ENCODE measurements around the gene PDZD11.
"Not testable (repeated sequence)": the region's sequence is repeated elsewhere in the genome, so short reads cannot be mapped to it uniquely, and the experiment has no call there.

PDZD11 gene

GRCh38 chrX:70289793-70290770 lies at the start of gene PDZD11, which contains the start of gene KIF4A:
TSS of gene PDZD11 (minus strand) at chrX:70289927. CDS start at chrX:70289341, 586 bp downstream.
TSS of gene KIF4A (plus strand) at chrX:70290104. CDS start at chrX:70290459, 355 bp downstream.
- peak; percentile 70 for DNase-seq (ENCODE audit: low spot score)

GRCh38 chrX:70338290-70338689 lies 48.6 kb upstream of the PDZD11 start:
- DNase-seq (ENCODE audit: low spot score), result no peak

- no peak for DNase-seq (ENCODE audit: low spot score)
Measured at GRCh38 chrX:70336767-70337166, 47.0 kb upstream of the PDZD11 start.

GRCh38 chrX:70332600-70332999 lies 42.9 kb upstream of the PDZD11 start:
- peak; percentile 0 for DNase-seq (ENCODE audit: low spot score)

- no peak for DNase-seq (ENCODE audit: low spot score)
Measured at GRCh38 chrX:70331161-70331560, 41.4 kb upstream of the PDZD11 start.

- DNase-seq (ENCODE audit: low spot score), result no peak
Measured at GRCh38 chrX:70324326-70324725, 34.6 kb upstream of the PDZD11 start.

GRCh38 chrX:70323628-70324027 lies 33.9 kb upstream of the PDZD11 start:
- DNase-seq (ENCODE audit: low spot score), result not testable (repeated sequence)

GRCh38 chrX:70322784-70323183 lies 33.1 kb upstream of the PDZD11 start:
- DNase-seq (ENCODE audit: low spot score), result no peak

GRCh38 chrX:70313503-70313902 lies 23.8 kb upstream of the PDZD11 start:
- DNase-seq (ENCODE audit: low spot score), result no peak

- DNase-seq (ENCODE audit: low spot score), result no peak
Measured at GRCh38 chrX:70301716-70302115, 12.0 kb upstream of the PDZD11 start.

GRCh38 chrX:70293621-70294020 lies 3.9 kb upstream of the PDZD11 start:
- no peak for DNase-seq (ENCODE audit: low spot score)

- no peak for DNase-seq (ENCODE audit: low spot score)
Measured at GRCh38 chrX:70292788-70293187, 3.1 kb upstream of the PDZD11 start.

GRCh38 chrX:70289168-70289792 lies 447 bp downstream of the PDZD11 start:
- no peak for DNase-seq (ENCODE audit: low spot score)

- DNase-seq (ENCODE audit: low spot score), result no peak
Measured at GRCh38 chrX:70281951-70282350, 7.8 kb downstream of the PDZD11 start, which contains the start of gene RAB41. TSS of gene RAB41 (plus strand) at chrX:70282172. CDS start at chrX:70282218, 46 bp downstream.

- no peak for DNase-seq (ENCODE audit: low spot score)
Measured at GRCh38 chrX:70280573-70280972, 9.2 kb downstream of the PDZD11 start.

- DNase-seq (ENCODE audit: low spot score), result no peak
Measured at GRCh38 chrX:70279081-70279480, 10.6 kb downstream of the PDZD11 start.

- not testable (repeated sequence) for DNase-seq (ENCODE audit: low spot score)
Measured at GRCh38 chrX:70274029-70274428, 15.7 kb downstream of the PDZD11 start.

GRCh38 chrX:70268034-70268433 lies 21.7 kb downstream of the PDZD11 start, which contains the start of gene ARR3:
TSS of gene ARR3 (plus strand) at chrX:70268334. CDS start at chrX:70269386, 1,052 bp downstream.
- DNase-seq (ENCODE audit: low spot score), result no peak

- DNase-seq (ENCODE audit: low spot score), result no peak
Measured at GRCh38 chrX:70264784-70265183, 24.9 kb downstream of the PDZD11 start.

- DNase-seq (ENCODE audit: low spot score), result peak; percentile 2
Measured at GRCh38 chrX:70262952-70263567, 26.7 kb downstream of the PDZD11 start.

- no peak for DNase-seq (ENCODE audit: low spot score)
Measured at GRCh38 chrX:70260104-70260503, 29.6 kb downstream of the PDZD11 start, which contains the start of gene P2RY4. TSS of gene P2RY4 (minus strand) at chrX:70260204. CDS start at chrX:70259624, 580 bp downstream.

Data from cerebellar cortex (tissue), 1 donor.